ENCODE results near the gene C11orf86. TPM values are rescaled to one million over a fixed set of nuclear protein-coding genes. Genes with fewer than 3 reads are reported as not detected.
"Not testable (repeated sequence)": the region's sequence is repeated elsewhere in the genome, so short reads cannot be mapped to it uniquely, and the experiment has no call there.

Gene C11orf86
- total RNA-seq, 1 donor from 2014 or later, result not detected

- not testable (repeated sequence) for DNase-seq
Observed at GRCh38 chr11:66989360-66989759, 14.3 kb downstream of the C11orf86 start.

GRCh38 chr11:66992041-66992440, 16.9 kb downstream of the C11orf86 start:
- no peak for DNase-seq

GRCh38 chr11:66996609-66997273, 21.6 kb downstream of the C11orf86 start:
- no peak for DNase-seq

GRCh38 chr11:66999555-66999954, 24.5 kb downstream of the C11orf86 start:
- no peak for DNase-seq

- no peak for DNase-seq
Observed at GRCh38 chr11:67001332-67001731, 26.2 kb downstream of the C11orf86 start.

GRCh38 chr11:67002297-67002913, 27.3 kb downstream of the C11orf86 start:
- DNase-seq, result no peak

- no peak for DNase-seq
Observed at GRCh38 chr11:67002921-67003411, 27.9 kb downstream of the C11orf86 start.

- DNase-seq, result not testable (repeated sequence)
Observed at GRCh38 chr11:67005200-67005599, 30.1 kb downstream of the C11orf86 start.

GRCh38 chr11:67006029-67006884, 31.2 kb downstream of the C11orf86 start:
- DNase-seq, result no peak

GRCh38 chr11:67007126-67007525, 32.0 kb downstream of the C11orf86 start:
- no peak for DNase-seq

GRCh38 chr11:67010296-67010905, 35.3 kb downstream of the C11orf86 start:
- no peak for DNase-seq

- no peak for DNase-seq
Observed at GRCh38 chr11:67013511-67014045, 38.5 kb downstream of the C11orf86 start.

- DNase-seq, result no peak
Observed at GRCh38 chr11:67014343-67014742, 39.2 kb downstream of the C11orf86 start.

- no peak for DNase-seq
Observed at GRCh38 chr11:67015048-67015447, 39.9 kb downstream of the C11orf86 start.

- DNase-seq, result no peak
Observed at GRCh38 chr11:67016550-67016949, 41.4 kb downstream of the C11orf86 start.

- DNase-seq, result no peak
Observed at GRCh38 chr11:67020949-67021348, 45.8 kb downstream of the C11orf86 start.

GRCh38 chr11:67022341-67022933, 47.3 kb downstream of the C11orf86 start:
- no peak for DNase-seq

- no peak for DNase-seq
Observed at GRCh38 chr11:67022961-67023956, 48.2 kb downstream of the C11orf86 start, which contains the start of gene SYT12. Gene SYT12, plus strand, starts transcription at chr11:67023134. Its CDS starts 7,011 bp downstream, at chr11:67030145.

GRCh38 chr11:67023957-67024353, 48.9 kb downstream of the C11orf86 start:
- no peak for DNase-seq

- DNase-seq, result no peak
Observed at GRCh38 chr11:67024410-67024809, 49.3 kb downstream of the C11orf86 start.
